GM10266 (cell line): ENCODE measurements around the gene CEP170B.
A peak's percentile ranks its signal among the peaks of the same experiment; 100 is the strongest.

Experiments
- DNase-seq: peaks from one replicate; pipeline ENCODE4 v3.0.0; 2012; ENCODE audit errors: extremely low spot score
- CTCF ChIP-seq: IDR thresholded peaks from 2 replicates; pipeline ENCODE4 v1.5.1; 2012; ENCODE audit warnings: mild to moderate bottlenecking, low read depth; ENCODE audit not compliant: control insufficient read depth, insufficient read depth; ENCODE audit errors: missing control alignments

Gene CEP170B

GRCh38 chr14:104865081-104865630 is at the start of gene CEP170B:
Gene CEP170B (plus strand): TSS chr14:104865268. CDS start chr14:104868451, 3,183 bp downstream.
- TF ChIP-seq CTCF: no peak
- DNase-seq: peak; percentile 89

- no peak for TF ChIP-seq CTCF
- DNase-seq: no peak
Observed at GRCh38 chr14:104816616-104816884, 48.5 kb upstream of the CEP170B start.

GRCh38 chr14:104817930-104818713 is 46.9 kb upstream of the CEP170B start:
- DNase-seq: no peak
- TF ChIP-seq CTCF: no peak

- DNase-seq: no peak
- no peak for TF ChIP-seq CTCF
Observed at GRCh38 chr14:104818714-104819161, 46.3 kb upstream of the CEP170B start.

- TF ChIP-seq CTCF: no peak
- DNase-seq: no peak
Observed at GRCh38 chr14:104819361-104819781, 45.7 kb upstream of the CEP170B start.

- no peak for DNase-seq
- no peak for TF ChIP-seq CTCF
Observed at GRCh38 chr14:104820669-104821228, 44.3 kb upstream of the CEP170B start.
